ENCODE data around the gene STRIP2.

Gene STRIP2, protein sequence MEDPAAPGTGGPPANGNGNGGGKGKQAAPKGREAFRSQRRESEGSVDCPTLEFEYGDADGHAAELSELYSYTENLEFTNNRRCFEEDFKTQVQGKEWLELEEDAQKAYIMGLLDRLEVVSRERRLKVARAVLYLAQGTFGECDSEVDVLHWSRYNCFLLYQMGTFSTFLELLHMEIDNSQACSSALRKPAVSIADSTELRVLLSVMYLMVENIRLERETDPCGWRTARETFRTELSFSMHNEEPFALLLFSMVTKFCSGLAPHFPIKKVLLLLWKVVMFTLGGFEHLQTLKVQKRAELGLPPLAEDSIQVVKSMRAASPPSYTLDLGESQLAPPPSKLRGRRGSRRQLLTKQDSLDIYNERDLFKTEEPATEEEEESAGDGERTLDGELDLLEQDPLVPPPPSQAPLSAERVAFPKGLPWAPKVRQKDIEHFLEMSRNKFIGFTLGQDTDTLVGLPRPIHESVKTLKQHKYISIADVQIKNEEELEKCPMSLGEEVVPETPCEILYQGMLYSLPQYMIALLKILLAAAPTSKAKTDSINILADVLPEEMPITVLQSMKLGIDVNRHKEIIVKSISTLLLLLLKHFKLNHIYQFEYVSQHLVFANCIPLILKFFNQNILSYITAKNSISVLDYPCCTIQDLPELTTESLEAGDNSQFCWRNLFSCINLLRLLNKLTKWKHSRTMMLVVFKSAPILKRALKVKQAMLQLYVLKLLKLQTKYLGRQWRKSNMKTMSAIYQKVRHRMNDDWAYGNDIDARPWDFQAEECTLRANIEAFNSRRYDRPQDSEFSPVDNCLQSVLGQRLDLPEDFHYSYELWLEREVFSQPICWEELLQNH

DNA sequence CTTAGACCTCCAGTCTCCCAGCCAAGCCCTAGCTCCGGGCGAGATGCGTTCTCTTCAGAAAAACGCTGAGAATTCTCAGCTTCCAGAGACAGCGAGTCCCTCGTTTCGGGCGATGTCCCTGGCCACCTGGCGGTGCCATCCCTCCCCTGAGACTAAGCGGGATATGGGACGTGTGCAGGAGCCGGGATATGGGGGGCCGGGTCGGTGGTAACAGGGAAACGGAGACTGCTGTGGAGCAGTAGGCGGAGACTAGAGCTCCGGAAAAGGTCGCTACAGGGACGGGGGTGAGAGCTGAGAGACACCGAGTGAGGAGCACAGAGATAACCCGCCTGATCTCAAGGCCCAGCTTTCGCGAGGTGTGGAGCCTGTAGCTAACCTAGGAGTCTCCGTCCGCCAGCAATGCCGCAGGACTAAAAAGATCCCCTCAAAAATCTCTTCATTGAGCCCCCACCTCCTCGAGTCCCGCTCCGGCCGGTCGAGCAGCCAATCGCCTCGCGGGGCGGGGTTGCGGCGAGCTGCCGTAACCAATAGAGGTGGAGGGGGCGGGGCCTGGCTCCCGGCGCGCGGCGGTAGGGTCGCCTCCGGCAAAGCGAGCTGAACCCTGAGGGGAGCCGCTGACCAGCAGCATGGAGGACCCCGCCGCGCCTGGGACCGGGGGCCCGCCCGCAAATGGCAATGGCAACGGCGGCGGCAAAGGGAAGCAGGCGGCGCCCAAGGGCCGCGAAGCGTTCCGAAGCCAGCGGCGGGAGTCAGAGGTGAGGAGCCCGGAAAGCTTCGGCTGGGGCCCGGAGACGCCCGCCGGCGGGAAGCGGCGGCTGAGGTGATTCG is at the start of gene STRIP2:
Gene STRIP2 (plus strand): TSS at position 586 of the 828 bp plus-strand sequence. CDS start 41 bp downstream, at position 627.
- no peaks in the 10 kb centered on the region for H3K9me3 ChIP-seq (ENCODE audit: control insufficient read depth, insufficient read depth, low read depth, low read length)
- H3K4me3 ChIP-seq (ENCODE audit: low read depth, low read length): peak within 1 kb of the TSS; percentile 88
- H3K36me3 ChIP-seq (ENCODE audit: control insufficient read depth in 2 of 2, insufficient read depth in 1 of 2, low read length in 2 of 2): no peaks in the 10 kb centered on the region
- CTCF ChIA-PET: interaction anchor here (0.5 to 1.8 kb wide), 9 partner anchors 24 to 215 kb away, joined by 3 to 7 read pairs (median 5); no protein-coding TSS in a partner anchor
- no peaks in the 10 kb centered on the region for H3K4me1 ChIP-seq (ENCODE audit: control insufficient read depth, insufficient read depth, low read length)
- H3K27ac ChIP-seq (ENCODE audit: extremely low read depth, low read depth, low read length): peak within 1 kb of the TSS; percentile 49; the same call in 1 of the 2 replicates
- POLR2A ChIA-PET: interaction anchor here (0.5 to 1.7 kb wide), 13 partner anchors 9 to 518 kb away, joined by 3 to 7 read pairs (median 4); partner anchors contain the start of gene AHCYL2
- TF ChIP-seq, protein P1, sequence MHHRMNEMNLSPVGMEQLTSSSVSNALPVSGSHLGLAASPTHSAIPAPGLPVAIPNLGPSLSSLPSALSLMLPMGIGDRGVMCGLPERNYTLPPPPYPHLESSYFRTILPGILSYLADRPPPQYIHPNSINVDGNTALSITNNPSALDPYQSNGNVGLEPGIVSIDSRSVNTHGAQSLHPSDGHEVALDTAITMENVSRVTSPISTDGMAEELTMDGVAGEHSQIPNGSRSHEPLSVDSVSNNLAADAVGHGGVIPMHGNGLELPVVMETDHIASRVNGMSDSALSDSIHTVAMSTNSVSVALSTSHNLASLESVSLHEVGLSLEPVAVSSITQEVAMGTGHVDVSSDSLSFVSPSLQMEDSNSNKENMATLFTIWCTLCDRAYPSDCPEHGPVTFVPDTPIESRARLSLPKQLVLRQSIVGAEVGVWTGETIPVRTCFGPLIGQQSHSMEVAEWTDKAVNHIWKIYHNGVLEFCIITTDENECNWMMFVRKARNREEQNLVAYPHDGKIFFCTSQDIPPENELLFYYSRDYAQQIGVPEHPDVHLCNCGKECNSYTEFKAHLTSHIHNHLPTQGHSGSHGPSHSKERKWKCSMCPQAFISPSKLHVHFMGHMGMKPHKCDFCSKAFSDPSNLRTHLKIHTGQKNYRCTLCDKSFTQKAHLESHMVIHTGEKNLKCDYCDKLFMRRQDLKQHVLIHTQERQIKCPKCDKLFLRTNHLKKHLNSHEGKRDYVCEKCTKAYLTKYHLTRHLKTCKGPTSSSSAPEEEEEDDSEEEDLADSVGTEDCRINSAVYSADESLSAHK (tag by site-specific recombination; IDR thresholded peaks at IDR 0.05): no peak
- no peak for TF ChIP-seq ZNF837 (tag by site-specific recombination; IDR thresholded peaks at IDR 0.05)
- no peak for TF ChIP-seq ZNF624 (tag by site-specific recombination; IDR thresholded peaks at IDR 0.05)
- no peak for TF ChIP-seq ZNF292 (tag by site-specific recombination; IDR thresholded peaks at IDR 0.05; ENCODE audit: borderline replicate concordance, low read depth)
- TF ChIP-seq ZNF596 (tag by site-specific recombination; IDR thresholded peaks at IDR 0.05): no peak
- no peak for TF ChIP-seq ZNF311 (tag by site-specific recombination; IDR thresholded peaks at IDR 0.05; ENCODE audit: borderline replicate concordance)
- 0 out of 2 replicates have a peak, but pooled peaks have one; percentile 19 for TF ChIP-seq GLIS1 (tag by site-specific recombination; IDR thresholded peaks at IDR 0.05)
- TF ChIP-seq ZNF335 (tag by site-specific recombination; conservative IDR thresholded peaks at IDR 0.05): peak; percentile 98
- peak; percentile 53; the same call in 1 of the 2 replicates for TF ChIP-seq ZNF394 (tag by site-specific recombination; IDR thresholded peaks at IDR 0.05; ENCODE audit: borderline replicate concordance)
- TF ChIP-seq ZNF792 (tag by site-specific recombination; IDR thresholded peaks at IDR 0.05): no peak
- no peak for TF ChIP-seq ZNF19 (tag by site-specific recombination; IDR thresholded peaks at IDR 0.05; ENCODE audit: low read depth)
- no peak for TF ChIP-seq ZNF324 (tag by site-specific recombination; IDR thresholded peaks at IDR 0.05)
- no peak for TF ChIP-seq HOXD13 (CRISPR knock-in tag; IDR thresholded peaks at IDR 0.05; ENCODE audit: borderline replicate concordance)
- TF ChIP-seq ZNF223 (tag by site-specific recombination; IDR thresholded peaks at IDR 0.05): no peak
- TF ChIP-seq, protein P2, sequence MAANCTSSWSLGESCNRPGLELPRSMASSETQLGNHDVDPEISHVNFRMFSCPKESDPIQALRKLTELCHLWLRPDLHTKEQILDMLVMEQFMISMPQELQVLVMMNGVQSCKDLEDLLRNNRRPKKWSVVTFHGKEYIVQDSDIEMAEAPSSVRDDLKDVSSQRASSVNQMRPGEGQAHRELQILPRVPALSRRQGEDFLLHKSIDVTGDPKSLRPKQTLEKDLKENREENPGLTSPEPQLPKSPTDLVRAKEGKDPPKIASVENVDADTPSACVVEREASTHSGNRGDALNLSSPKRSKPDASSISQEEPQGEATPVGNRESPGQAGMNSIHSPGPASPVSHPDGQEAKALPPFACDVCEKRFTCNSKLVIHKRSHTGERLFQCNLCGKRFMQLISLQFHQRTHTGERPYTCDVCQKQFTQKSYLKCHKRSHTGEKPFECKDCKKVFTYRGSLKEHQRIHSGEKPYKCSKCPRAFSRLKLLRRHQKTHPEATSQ (tag by site-specific recombination; IDR thresholded peaks at IDR 0.05): 0 out of 2 replicates have a peak, but pooled peaks have one; percentile 17
- TF ChIP-seq, protein P3, sequence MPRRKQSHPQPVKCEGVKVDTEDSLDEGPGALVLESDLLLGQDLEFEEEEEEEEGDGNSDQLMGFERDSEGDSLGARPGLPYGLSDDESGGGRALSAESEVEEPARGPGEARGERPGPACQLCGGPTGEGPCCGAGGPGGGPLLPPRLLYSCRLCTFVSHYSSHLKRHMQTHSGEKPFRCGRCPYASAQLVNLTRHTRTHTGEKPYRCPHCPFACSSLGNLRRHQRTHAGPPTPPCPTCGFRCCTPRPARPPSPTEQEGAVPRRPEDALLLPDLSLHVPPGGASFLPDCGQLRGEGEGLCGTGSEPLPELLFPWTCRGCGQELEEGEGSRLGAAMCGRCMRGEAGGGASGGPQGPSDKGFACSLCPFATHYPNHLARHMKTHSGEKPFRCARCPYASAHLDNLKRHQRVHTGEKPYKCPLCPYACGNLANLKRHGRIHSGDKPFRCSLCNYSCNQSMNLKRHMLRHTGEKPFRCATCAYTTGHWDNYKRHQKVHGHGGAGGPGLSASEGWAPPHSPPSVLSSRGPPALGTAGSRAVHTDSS (tag by site-specific recombination; IDR thresholded peaks at IDR 0.05): no peak
- TF ChIP-seq ZNF423 (tag by site-specific recombination; IDR thresholded peaks at IDR 0.05): no peak
- TF ChIP-seq, protein P4, sequence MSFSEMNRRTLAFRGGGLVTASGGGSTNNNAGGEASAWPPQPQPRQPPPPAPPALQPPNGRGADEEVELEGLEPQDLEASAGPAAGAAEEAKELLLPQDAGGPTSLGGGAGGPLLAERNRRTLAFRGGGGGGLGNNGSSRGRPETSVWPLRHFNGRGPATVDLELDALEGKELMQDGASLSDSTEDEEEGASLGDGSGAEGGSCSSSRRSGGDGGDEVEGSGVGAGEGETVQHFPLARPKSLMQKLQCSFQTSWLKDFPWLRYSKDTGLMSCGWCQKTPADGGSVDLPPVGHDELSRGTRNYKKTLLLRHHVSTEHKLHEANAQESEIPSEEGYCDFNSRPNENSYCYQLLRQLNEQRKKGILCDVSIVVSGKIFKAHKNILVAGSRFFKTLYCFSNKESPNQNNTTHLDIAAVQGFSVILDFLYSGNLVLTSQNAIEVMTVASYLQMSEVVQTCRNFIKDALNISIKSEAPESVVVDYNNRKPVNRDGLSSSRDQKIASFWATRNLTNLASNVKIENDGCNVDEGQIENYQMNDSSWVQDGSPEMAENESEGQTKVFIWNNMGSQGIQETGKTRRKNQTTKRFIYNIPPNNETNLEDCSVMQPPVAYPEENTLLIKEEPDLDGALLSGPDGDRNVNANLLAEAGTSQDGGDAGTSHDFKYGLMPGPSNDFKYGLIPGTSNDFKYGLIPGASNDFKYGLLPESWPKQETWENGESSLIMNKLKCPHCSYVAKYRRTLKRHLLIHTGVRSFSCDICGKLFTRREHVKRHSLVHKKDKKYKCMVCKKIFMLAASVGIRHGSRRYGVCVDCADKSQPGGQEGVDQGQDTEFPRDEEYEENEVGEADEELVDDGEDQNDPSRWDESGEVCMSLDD (tag by site-specific recombination; IDR thresholded peaks at IDR 0.05): peak; percentile 80
- TF ChIP-seq ZBTB20 (tag by site-specific recombination; IDR thresholded peaks at IDR 0.05): peak; percentile 67
- TF ChIP-seq, protein P5, sequence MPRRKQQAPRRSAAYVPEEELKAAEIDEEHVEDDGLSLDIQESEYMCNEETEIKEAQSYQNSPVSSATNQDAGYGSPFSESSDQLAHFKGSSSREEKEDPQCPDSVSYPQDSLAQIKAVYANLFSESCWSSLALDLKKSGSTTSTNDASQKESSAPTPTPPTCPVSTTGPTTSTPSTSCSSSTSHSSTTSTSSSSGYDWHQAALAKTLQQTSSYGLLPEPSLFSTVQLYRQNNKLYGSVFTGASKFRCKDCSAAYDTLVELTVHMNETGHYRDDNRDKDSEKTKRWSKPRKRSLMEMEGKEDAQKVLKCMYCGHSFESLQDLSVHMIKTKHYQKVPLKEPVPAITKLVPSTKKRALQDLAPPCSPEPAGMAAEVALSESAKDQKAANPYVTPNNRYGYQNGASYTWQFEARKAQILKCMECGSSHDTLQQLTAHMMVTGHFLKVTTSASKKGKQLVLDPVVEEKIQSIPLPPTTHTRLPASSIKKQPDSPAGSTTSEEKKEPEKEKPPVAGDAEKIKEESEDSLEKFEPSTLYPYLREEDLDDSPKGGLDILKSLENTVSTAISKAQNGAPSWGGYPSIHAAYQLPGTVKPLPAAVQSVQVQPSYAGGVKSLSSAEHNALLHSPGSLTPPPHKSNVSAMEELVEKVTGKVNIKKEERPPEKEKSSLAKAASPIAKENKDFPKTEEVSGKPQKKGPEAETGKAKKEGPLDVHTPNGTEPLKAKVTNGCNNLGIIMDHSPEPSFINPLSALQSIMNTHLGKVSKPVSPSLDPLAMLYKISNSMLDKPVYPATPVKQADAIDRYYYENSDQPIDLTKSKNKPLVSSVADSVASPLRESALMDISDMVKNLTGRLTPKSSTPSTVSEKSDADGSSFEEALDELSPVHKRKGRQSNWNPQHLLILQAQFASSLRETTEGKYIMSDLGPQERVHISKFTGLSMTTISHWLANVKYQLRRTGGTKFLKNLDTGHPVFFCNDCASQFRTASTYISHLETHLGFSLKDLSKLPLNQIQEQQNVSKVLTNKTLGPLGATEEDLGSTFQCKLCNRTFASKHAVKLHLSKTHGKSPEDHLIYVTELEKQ (tag by site-specific recombination; IDR thresholded peaks at IDR 0.05; ENCODE audit: borderline replicate concordance): no peak
- no peak for TF ChIP-seq ZNF302 (tag by site-specific recombination; IDR thresholded peaks at IDR 0.05; ENCODE audit: low read depth)

Data from HEK293 (cell line).